HG03565 (cell line): Measurements from ENCODE around the gene YIPF6.
"Not testable (repeated sequence)": the region's sequence is repeated elsewhere in the genome, so short reads cannot be mapped to it uniquely, and the experiment has no call there.

Experiments
- ATAC-seq: cut with Tn5 transposase; IDR thresholded peaks from one replicate; pipeline ENCODE4 v1.9.1; 2021; ENCODE audit warnings: mild to moderate bottlenecking, moderate library complexity; ENCODE audit not compliant: unreplicated experiment

The YIPF6 gene

GRCh38 chrX:68498508-68499379 is at the start of gene YIPF6:
Gene YIPF6 (plus strand): TSS chrX:68499051. CDS start chrX:68499067, 16 bp downstream.
- ATAC-seq, result peak; percentile 99

- no peak for ATAC-seq
Observed at GRCh38 chrX:68451720-68452119, 47.1 kb upstream of the YIPF6 start.

- ATAC-seq, result no peak
Observed at GRCh38 chrX:68454476-68455150, 44.2 kb upstream of the YIPF6 start.

GRCh38 chrX:68455151-68455510 is 43.7 kb upstream of the YIPF6 start:
- no peak for ATAC-seq

GRCh38 chrX:68461093-68461492 is 37.8 kb upstream of the YIPF6 start:
- no peak for ATAC-seq

- no peak for ATAC-seq
Observed at GRCh38 chrX:68461576-68461975, 37.3 kb upstream of the YIPF6 start.

- no peak for ATAC-seq
Observed at GRCh38 chrX:68462197-68462596, 36.7 kb upstream of the YIPF6 start.

- no peak for ATAC-seq
Observed at GRCh38 chrX:68462653-68463052, 36.2 kb upstream of the YIPF6 start.

- no peak for ATAC-seq
Observed at GRCh38 chrX:68463880-68464279, 35.0 kb upstream of the YIPF6 start.

- no peak for ATAC-seq
Observed at GRCh38 chrX:68464796-68465195, 34.1 kb upstream of the YIPF6 start.

GRCh38 chrX:68480969-68481368 is 17.9 kb upstream of the YIPF6 start:
- no peak for ATAC-seq

- ATAC-seq, result not testable (repeated sequence)
Observed at GRCh38 chrX:68486198-68486597, 12.7 kb upstream of the YIPF6 start.

GRCh38 chrX:68487254-68487653 is 11.6 kb upstream of the YIPF6 start:
- no peak for ATAC-seq

- no peak for ATAC-seq
Observed at GRCh38 chrX:68487924-68488323, 10.9 kb upstream of the YIPF6 start.

GRCh38 chrX:68488657-68489056 is 10.2 kb upstream of the YIPF6 start:
- ATAC-seq, result no peak

GRCh38 chrX:68490644-68491043 is 8.2 kb upstream of the YIPF6 start:
- peak; percentile 60 for ATAC-seq

- ATAC-seq, result no peak
Observed at GRCh38 chrX:68492583-68492982, 6.3 kb upstream of the YIPF6 start.

GRCh38 chrX:68493776-68494175 is 5.1 kb upstream of the YIPF6 start:
- ATAC-seq, result not testable (repeated sequence)

GRCh38 chrX:68498044-68498507 is 775 bp upstream of the YIPF6 start:
- ATAC-seq, result no peak

- ATAC-seq, result no peak
Observed at GRCh38 chrX:68499543-68500504, 973 bp downstream of the YIPF6 start.
